K562 (cell line): Measurements from ENCODE around the gene INPP1. TPM values are rescaled to one million over a fixed set of nuclear protein-coding genes. Genes with fewer than 3 reads are reported as not detected.

Experiments
- ATAC-seq: fragments of 200-7000 bp; cut with Tn5 transposase; 3 replicates; pipeline ENCODE4 v1.9.1; 2020; ENCODE audit warnings: moderate library complexity
- BruUV-seq: library from RNA; stranded (reverse); fragments of 400-500 nt; replicated peaks from 2 replicates; lab custom pipeline; 2021; lab: Mats Ljungman, UMichigan
- CTCF ChIA-PET: fragments of 300-600 bp; formaldehyde crosslinking; extraction: SDS; loops from one replicate; lab custom pipeline; 2021; ENCODE audit warnings: low intra/inter-chr PET ratio; lab: Yijun Ruan, JAX
- POLR2A ChIA-PET: fragments of 300-600, 350-650 bp; sonication (Branson Sonifier 250); formaldehyde crosslinking; extraction: SDS; loops from one replicate; lab custom pipeline; 2021; ENCODE audit warnings: antibody characterized with exemption, inconsistent platforms; lab: Yijun Ruan, JAX
- DNase-seq, 4 experiments: peaks; one replicate each; pipeline versions ENCODE4 v3.0.0 to v3.0.0-alpha.2; 2011 to 2018; ENCODE audit warnings: low spot score in 3 of 4, mixed read lengths in 3 of 4; ENCODE audit errors: extremely low read depth in 1 of 4
- FAIRE-seq: peaks from 2 replicates; lab custom pipeline; 2011; peaks lifted over from hg19 to GRCh38; lab: Jason Lieb, UNC
- H2AFZ ChIP-seq: 2 replicates; pipeline ENCODE4 v1.6.0; 2011; ENCODE audit warnings: low read depth, low read length, control low read depth, inconsistent platforms
- H3K27ac ChIP-seq: fragments of 200-600 bp; 3 replicates; pipeline ENCODE4 v1.8.0; 2011; ENCODE audit warnings: low read depth, mild to moderate bottlenecking, control low read depth, inconsistent platforms, low read length, moderate library complexity, mixed read lengths; ENCODE audit errors: extremely low read depth
- H3K27me3 ChIP-seq, 2 experiments: fragments of 300-600 bp in 1 of 2; 2 replicates in 1 of 2; 3 replicates in 1 of 2; pipeline versions ENCODE4 v1.6.0 to v1.8.0; 2011; ENCODE audit warnings: inconsistent platforms in 2 of 2, low read length in 2 of 2, mild to moderate bottlenecking in 1 of 2, mixed read lengths in 1 of 2, moderate library complexity in 1 of 2; ENCODE audit not compliant: control insufficient read depth in 2 of 2, insufficient read depth in 2 of 2
- H3K36me3 ChIP-seq: fragments of 300-600 bp; 3 replicates; pipeline ENCODE4 v1.8.0; 2011; ENCODE audit warnings: mild to moderate bottlenecking, low read length, inconsistent platforms; ENCODE audit not compliant: control insufficient read depth, insufficient read depth
- H3K4me1 ChIP-seq, 2 experiments: fragments of 200-600 bp in 1 of 2; replicated peaks in 1 of 2; 2 replicates in 1 of 2; 3 replicates in 1 of 2; pipeline versions ENCODE4 v1.5.1 to v1.8.0; 2011; ENCODE audit warnings: inconsistent platforms in 2 of 2, low read length in 2 of 2, mild to moderate bottlenecking in 1 of 2, mixed read lengths in 1 of 2, moderate library complexity in 1 of 2; ENCODE audit not compliant: control insufficient read depth in 2 of 2, insufficient read depth in 2 of 2
- H3K4me2 ChIP-seq: 2 replicates; pipeline ENCODE4 v1.6.1; 2011; ENCODE audit warnings: low read length, control low read depth, inconsistent platforms, mixed read lengths; ENCODE audit not compliant: insufficient read depth
- H3K4me3 ChIP-seq: fragments of 200-600 bp; sonication (generic), shearing (Covaris generic); 2 replicates; pipeline ENCODE4 v1.5.1; 2016; ENCODE audit warnings: control low read depth, inconsistent platforms
- H3K79me2 ChIP-seq: fragments of 200-600 bp; 3 replicates; pipeline ENCODE4 v1.8.0; 2011; ENCODE audit warnings: low read length, inconsistent platforms; ENCODE audit not compliant: control insufficient read depth, insufficient read depth
- H3K9ac ChIP-seq, 2 experiments: 2 replicates each; pipeline versions ENCODE4 v1.6.0 to v1.6.1; 2011; ENCODE audit warnings: low read depth in 2 of 2, low read length in 2 of 2, control low read depth in 1 of 2, inconsistent platforms in 1 of 2, mild to moderate bottlenecking in 1 of 2, mixed read lengths in 1 of 2; ENCODE audit not compliant: insufficient read depth in 1 of 2
- H3K9me1 ChIP-seq: one replicate; pipeline ENCODE4 v1.6.0; 2011; ENCODE audit warnings: inconsistent platforms, mild to moderate bottlenecking, low read length, moderate library complexity; ENCODE audit not compliant: control insufficient read depth, insufficient read depth
- H3K9me3 ChIP-seq: replicated peaks from 2 replicates; pipeline ENCODE4 v1.5.1; 2011; ENCODE audit warnings: low read depth, low read length, inconsistent platforms; ENCODE audit not compliant: control insufficient read depth, insufficient read depth
- H4K20me1 ChIP-seq: replicated peaks from 2 replicates; pipeline ENCODE4 v1.6.1; 2011; ENCODE audit warnings: low read length, inconsistent platforms, mixed read lengths; ENCODE audit not compliant: control insufficient read depth, insufficient read depth
- ADNP ChIP-seq: fragments of 200-800 bp; sonication (Bioruptor generic); IDR thresholded peaks from 2 replicates; pipeline ENCODE4 v1.6.1; 2016; ENCODE audit warnings: missing genetic modification characterization, missing compliant biosample characterization
- BCOR ChIP-seq: fragments of 450-650 bp; IDR thresholded peaks from 2 replicates; pipeline ENCODE4 v1.6.1; 2016
- HDAC2 ChIP-seq: fragments of 450-650 bp; IDR thresholded peaks from 2 replicates; pipeline ENCODE4 v1.6.1; 2016; ENCODE audit warnings: mild to moderate bottlenecking
- HMGN3 ChIP-seq: IDR thresholded peaks from 2 replicates; pipeline ENCODE4 v1.6.1; 2011; ENCODE audit warnings: borderline replicate concordance, low read depth, mild to moderate bottlenecking, mixed read lengths, low read length; ENCODE audit not compliant: insufficient read length; ENCODE audit errors: extremely low read depth
- KDM1A ChIP-seq, 2 experiments: fragments of 450-650 bp; IDR thresholded peaks; 2 replicates each; pipeline ENCODE4 v1.6.1; 2016; ENCODE audit warnings: mild to moderate bottlenecking in 2 of 2
- RBM25 ChIP-seq: fragments of 200-400 bp; formaldehyde crosslinking; IDR thresholded peaks from 2 replicates; pipeline ENCODE4 v1.6.1; 2018; ENCODE audit warnings: low read length, low read depth, moderate library complexity; ENCODE audit not compliant: severe bottlenecking
- TCF3 ChIP-seq: sonication (generic); formaldehyde crosslinking; IDR thresholded peaks from 2 replicates; pipeline ENCODE4 v1.4.0; 2020; ENCODE audit warnings: mild to moderate bottlenecking, missing genetic modification reagents
- ZFP36 ChIP-seq: fragments of 150-350 bp; IDR thresholded peaks from 2 replicates; pipeline ENCODE4 v1.6.1; 2018; ENCODE audit warnings: low read length, low read depth; ENCODE audit not compliant: partially characterized antibody
- ZNF217 ChIP-seq: sonication (generic); formaldehyde crosslinking; IDR thresholded peaks from 2 replicates; pipeline ENCODE4 v1.8.0; 2022; ENCODE audit warnings: mild to moderate bottlenecking, missing genetic modification reagents
- in situ Hi-C: fragments of 300-500 bp; cut with MboI; formaldehyde crosslinking; loops from 4 replicates; pipeline ENCODE4 v1.15.0; 2018; ENCODE audit warnings: inconsistent platforms, mixed read lengths
- intact Hi-C: fragments of 100-400 bp; cut with micrococcal nuclease; formaldehyde crosslinking; loops from 2 replicates; pipeline ENCODE4 v1.14.2; 2022
- polyA plus RNA-seq, 8 experiments: library from polyadenylated mRNA; depleted of rRNA in 4 of 8; stranded (reverse) in 5 of 8; unstranded in 3 of 8; fragments of >200 nt; fragmentation: Nextera tagmentation in 2 of 8; fragmentation: Illumina TruSeq in 1 of 8; extraction: Ambion mirVana in 2 of 8; extraction: Trizol in 1 of 8; gene quantifications; 2 replicates each; pipeline versions ENCODE4 v1.2.1 to v1.2.3, GENCODE V29; 2011 to 2014; ENCODE audit warnings: inconsistent platforms in 1 of 8, missing spikeins in 1 of 8
- total RNA-seq, 7 experiments: library from RNA; depleted of rRNA in 6 of 7; stranded (reverse); fragments of >200 nt in 6 of 7; fragmentation: Illumina TruSeq in 2 of 7; extraction: Trizol in 2 of 7; gene quantifications; 2 replicates each; pipeline versions ENCODE4 v1.2.1 to v1.2.3, GENCODE V29; 2011 to 2021; ENCODE audit warnings: low replicate concordance in 1 of 7
- TF ChIP-seq, protein P1 (sequence below), 2 experiments: fragments of 200-800 bp in 1 of 2; sonication (Bioruptor generic) in 1 of 2; sonication (generic) in 1 of 2; formaldehyde crosslinking in 1 of 2; IDR thresholded peaks in 1 of 2; conservative IDR thresholded peaks in 1 of 2; 2 replicates each; pipeline versions ENCODE4 v1.5.0 to v1.6.1; 2016 to 2020; ENCODE audit warnings: missing compliant biosample characterization in 1 of 2, missing genetic modification characterization in 1 of 2, missing genetic modification reagents in 1 of 2

Gene INPP1
- total and polyA plus RNA-seq, 9 of the 15 experiments (the other 6 are each of a cell fraction or from before 2014, with no cell fraction given) = 3.7 to 11.8 (median 6.5) TPM

DNA sequence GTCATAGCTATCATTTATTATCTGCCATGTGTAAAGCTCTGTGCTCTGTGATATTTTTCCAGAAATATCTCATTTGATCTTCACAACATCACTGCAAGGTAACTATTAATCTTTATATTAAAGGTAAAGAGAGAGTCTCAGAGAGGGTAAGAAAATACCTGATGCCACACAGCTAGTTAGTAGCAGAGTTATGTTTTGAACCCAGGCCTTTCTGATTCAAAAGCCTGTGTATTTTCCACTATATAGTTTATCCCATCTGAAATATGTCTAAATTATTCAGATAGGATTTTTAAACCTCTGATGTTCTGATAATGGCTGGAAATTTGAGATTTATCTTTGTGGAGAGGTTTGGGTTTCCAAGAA, 10.1 kb downstream of the INPP1 start:
- TF ChIP-seq KDM1A (IDR thresholded peaks at IDR 0.05) (peak in 1 of 2 experiments; percentile 52; a peak in 3 of 4 replicates), BCOR (peak; percentile 68; the same call in 1 of the 2 replicates), ADNP (peak; percentile 88), TCF3 (CRISPR knock-in tag) (no peak), ZNF217 (no peak), HMGN3 (no peak), RBM25 (peak; percentile 88), ZFP36 (peak; percentile 66), HDAC2 (0 out of 2 replicates have a peak, but pooled peaks have one; percentile 5)
- TF ChIP-seq, protein P1, sequence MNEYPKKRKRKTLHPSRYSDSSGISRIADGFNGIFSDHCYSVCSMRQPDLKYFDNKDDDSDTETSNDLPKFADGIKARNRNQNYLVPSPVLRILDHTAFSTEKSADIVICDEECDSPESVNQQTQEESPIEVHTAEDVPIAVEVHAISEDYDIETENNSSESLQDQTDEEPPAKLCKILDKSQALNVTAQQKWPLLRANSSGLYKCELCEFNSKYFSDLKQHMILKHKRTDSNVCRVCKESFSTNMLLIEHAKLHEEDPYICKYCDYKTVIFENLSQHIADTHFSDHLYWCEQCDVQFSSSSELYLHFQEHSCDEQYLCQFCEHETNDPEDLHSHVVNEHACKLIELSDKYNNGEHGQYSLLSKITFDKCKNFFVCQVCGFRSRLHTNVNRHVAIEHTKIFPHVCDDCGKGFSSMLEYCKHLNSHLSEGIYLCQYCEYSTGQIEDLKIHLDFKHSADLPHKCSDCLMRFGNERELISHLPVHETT (CRISPR knock-in tag; conservative IDR thresholded peaks at IDR 0.05 in 1 of 2, IDR thresholded peaks at IDR 0.05 in 1 of 2) = no peak
- CTCF ChIA-PET = no interaction called here

More for the DNA sequence above, 10.1 kb downstream of the INPP1 start:
- no TSS peak for BruUV-seq
- Histone ChIP-seq H3K27me3 (no peaks in the 10 kb centered on the region), H3K4me3 (no peak overlapping the region), H2AFZ (peak overlapping the region; percentile 90), H3K9me1 (no peaks in the 10 kb centered on the region), H3K79me2 (no peaks in the 10 kb centered on the region), H3K4me1 (peaks cover 0 to 45% of the 10 kb centered on the region in 2 experiments; a peak in 3 of 5 replicates), H4K20me1 (no peaks in the 10 kb centered on the region), H3K9ac (peak overlapping the region in 1 of 2 experiments; percentile 49; a peak in 1 of 4 replicates), H3K36me3 (no peaks in the 10 kb centered on the region), H3K27ac (peak overlapping the region; percentile 57; the same call in 2 of the 3 replicates), H3K4me2 (no peak overlapping the region), H3K9me3 (no peaks in the 10 kb centered on the region)
- intact Hi-C loops = loop anchor here (2.0 kb wide), 1 partner anchor 19 kb away; no protein-coding TSS in a partner anchor
- DNase-seq (no peak), ATAC-seq (no peak), FAIRE-seq (no peak)
- POLR2A ChIA-PET = interaction anchor here (1.1 kb wide), 1 partner anchor 9 kb away, joined by 4 read pairs; no protein-coding TSS in a partner anchor
- in situ Hi-C loops = no loop called here
